CD14-positive monocyte (primary cell): ENCODE results near the gene NBEA. TPM values are rescaled to one million over a fixed set of nuclear protein-coding genes. Genes with fewer than 3 reads are reported as not detected.

Source experiments
- DNase-seq, 3 donors: peaks; one replicate each; pipeline ENCODE4 v3.0.0-alpha.2; 2011 to 2022
- H2AFZ ChIP-seq: 2 replicates; pipeline ENCODE4 v1.6.0; 2012; ENCODE audit warnings: mild to moderate bottlenecking, low read depth, low read length, inconsistent platforms; ENCODE audit not compliant: insufficient read depth, poor library complexity, severe bottlenecking
- H3K27ac ChIP-seq, 2 donors: 1 replicate in 1 of 2; 2 replicates in 1 of 2; pipeline ENCODE4 v1.5.1; 2012 to 2013; ENCODE audit warnings: low read length in 2 of 2, control low read depth in 1 of 2, inconsistent platforms in 1 of 2, low read depth in 1 of 2, mild to moderate bottlenecking in 1 of 2
- H3K27me3 ChIP-seq, 2 donors: one replicate each; pipeline versions ENCODE4 v1.6.0 to v1.6.1; 2011 to 2013; ENCODE audit warnings: low read length in 2 of 2; ENCODE audit not compliant: control insufficient read depth in 2 of 2, insufficient read depth in 2 of 2
- H3K36me3 ChIP-seq, 2 donors: replicated peaks in 1 of 2; 1 replicate in 1 of 2; 2 replicates in 1 of 2; pipeline versions ENCODE4 v1.5.1 to v1.6.1; 2012 to 2013; ENCODE audit warnings: low read length in 2 of 2, control low read depth in 1 of 2, inconsistent platforms in 1 of 2, mild to moderate bottlenecking in 1 of 2; ENCODE audit not compliant: insufficient read depth in 2 of 2, control insufficient read depth in 1 of 2
- H3K4me1 ChIP-seq, 2 donors: 1 replicate in 1 of 2; 2 replicates in 1 of 2; pipeline versions ENCODE4 v1.5.1 to v1.6.1; 2012 to 2013; ENCODE audit warnings: low read length in 2 of 2, control low read depth in 1 of 2, inconsistent platforms in 1 of 2, mild to moderate bottlenecking in 1 of 2, moderate library complexity in 1 of 2; ENCODE audit not compliant: insufficient read depth in 2 of 2, control insufficient read depth in 1 of 2
- H3K4me2 ChIP-seq: replicated peaks from 2 replicates; pipeline ENCODE3; 2012; ENCODE audit warnings: low read length, moderate library complexity, mild to moderate bottlenecking; ENCODE audit not compliant: poor library complexity, severe bottlenecking; ENCODE audit errors: extremely low read depth
- H3K4me3 ChIP-seq, 3 experiments: fragments of 200-600 bp in 1 of 3; sonication (generic) in 1 of 3; replicated peaks in 1 of 3; 1 replicate in 2 of 3; 2 replicates in 1 of 3; pipeline ENCODE4 v1.5.1; 2011 to 2013; ENCODE audit warnings: low read length in 3 of 3, mild to moderate bottlenecking in 3 of 3, control low read depth in 2 of 3, low read depth in 2 of 3, inconsistent platforms in 1 of 3, moderate library complexity in 1 of 3
- H3K79me2 ChIP-seq: 2 replicates; pipeline ENCODE4 v1.6.0; 2012; ENCODE audit warnings: mild to moderate bottlenecking, control low read depth, inconsistent platforms, low read length, moderate library complexity; ENCODE audit not compliant: insufficient read depth
- H3K9ac ChIP-seq: 2 replicates; pipeline ENCODE4 v1.6.0; 2017; ENCODE audit warnings: low read length, mild to moderate bottlenecking; ENCODE audit not compliant: insufficient read depth, poor library complexity, severe bottlenecking
- H3K9me3 ChIP-seq, 2 donors: replicated peaks in 1 of 2; 1 replicate in 1 of 2; 2 replicates in 1 of 2; pipeline versions ENCODE4 v1.5.1 to v1.6.1; 2012 to 2013; ENCODE audit warnings: low read length in 2 of 2, control low read depth in 1 of 2; ENCODE audit not compliant: control insufficient read depth in 1 of 2, insufficient read depth in 1 of 2
- H4K20me1 ChIP-seq: 2 replicates; pipeline ENCODE4 v1.6.0; 2012; ENCODE audit warnings: mild to moderate bottlenecking, low read length, control low read depth, moderate library complexity; ENCODE audit not compliant: insufficient read depth
- H3K27ac Mint-ChIP-seq, 7 donors: one replicate each; pipeline ENCODE4 v1.8.0; 2020; ENCODE audit warnings: mild to moderate bottlenecking in 7 of 7, mixed read lengths in 7 of 7, moderate library complexity in 6 of 7, inconsistent platforms in 2 of 7
- H3K27me3 Mint-ChIP-seq, 3 donors: one replicate each; pipeline ENCODE4 v1.8.0; 2021 to 2022; ENCODE audit warnings: low read depth in 3 of 3, mild to moderate bottlenecking in 3 of 3, mixed read lengths in 3 of 3, moderate library complexity in 3 of 3, inconsistent platforms in 1 of 3
- H3K36me3 Mint-ChIP-seq, 2 donors: one replicate each; pipeline ENCODE4 v1.8.0; 2020; ENCODE audit warnings: mixed read lengths in 2 of 2, inconsistent platforms in 1 of 2, mild to moderate bottlenecking in 1 of 2
- H3K4me1 Mint-ChIP-seq: one replicate; pipeline ENCODE4 v1.8.0; 2020; ENCODE audit warnings: mild to moderate bottlenecking, mixed read lengths
- H3K4me3 Mint-ChIP-seq, 2 donors: one replicate each; pipeline ENCODE4 v1.8.0; 2020; ENCODE audit warnings: mild to moderate bottlenecking in 2 of 2, mixed read lengths in 2 of 2, moderate library complexity in 1 of 2
- H3K9me3 Mint-ChIP-seq, 7 donors: one replicate each; pipeline ENCODE4 v1.8.0; 2020 to 2022; ENCODE audit warnings: mixed read lengths in 7 of 7, mild to moderate bottlenecking in 6 of 7, moderate library complexity in 6 of 7, inconsistent platforms in 2 of 7
- CTCF ChIP-seq: fragments of 200-600 bp; IDR thresholded peaks from one replicate; pipeline ENCODE4 v1.8.0; 2022; ENCODE audit warnings: antibody characterized with exemption, mild to moderate bottlenecking
- WGBS: methylation state at CpG from one replicate; pipeline ENCODE4 v1.1.5; 2013; ENCODE audit warnings: missing lambda C conversion rate; ENCODE audit not compliant: insufficient coverage; 5-methylcytosine and 5-hydroxymethylcytosine counted together
- intact Hi-C, 2 donors: fragments of 100-400 bp; cut with micrococcal nuclease; formaldehyde crosslinking; loops; one replicate each; pipeline versions ENCODE4 v1.15.0 to v1.15.1; 2023
- polyA plus RNA-seq, 3 donors: library from polyadenylated mRNA; depleted of rRNA in 1 of 3; unstranded in 2 of 3; stranded (reverse) in 1 of 3; fragments of 300-500 nt in 2 of 3; fragments of >200 nt in 1 of 3; fragmentation: Illumina TruSeq in 2 of 3; gene quantifications; 1 replicate in 2 of 3; 2 replicates in 1 of 3; pipeline ENCODE4 v1.2.3, GENCODE V29; 2012 to 2021

The NBEA gene
- polyA plus RNA-seq, 3 donors: 0.03 to 0.23 (median 0.08) TPM

GRCh38 chr13:35552172-35552844 lies 610.2 kb downstream of the NBEA start:
- H3K36me3 Mint-ChIP-seq: no peaks in the 10 kb centered on the region
- WGBS: no CpG with 5 or more reads among the region's 3 CpGs
- no peak overlapping the region for H3K4me3 Mint-ChIP-seq
- H3K4me1 ChIP-seq: no peaks in the 10 kb centered on the region
- peaks cover 0 to 5% (median 0%) of the 10 kb centered on the region in 3 donors for H3K27me3 Mint-ChIP-seq
- no peaks in the 10 kb centered on the region for H3K79me2 ChIP-seq
- TF ChIP-seq CTCF: no peak
- H4K20me1 ChIP-seq: no peaks in the 10 kb centered on the region
- intact Hi-C loops: no loop called here
- H3K4me3 ChIP-seq: no peak overlapping the region
- no peak overlapping the region for H3K4me2 ChIP-seq
- no peaks in the 10 kb centered on the region for H3K4me1 Mint-ChIP-seq
- no peak overlapping the region for H3K9ac ChIP-seq
- peaks cover 0 to 2% (median 0%) of the 10 kb centered on the region in 7 donors for H3K9me3 Mint-ChIP-seq
- no peaks in the 10 kb centered on the region for H3K9me3 ChIP-seq
- no peak overlapping the region for H2AFZ ChIP-seq
- DNase-seq: no peak
- no peaks in the 10 kb centered on the region for H3K27me3 ChIP-seq
- no peaks in the 10 kb centered on the region for H3K36me3 ChIP-seq
- H3K27ac ChIP-seq: no peak overlapping the region
- no peak overlapping the region for H3K27ac Mint-ChIP-seq

GRCh38 chr13:35554972-35555623 lies 613.0 kb downstream of the NBEA start:
- intact Hi-C loops: no loop called here
- Histone ChIP-seq H3K79me2 (no peaks in the 10 kb centered on the region), H4K20me1 (no peaks in the 10 kb centered on the region), H3K4me1 (no peaks in the 10 kb centered on the region), H3K4me3 (no peak overlapping the region), H3K27me3 (no peaks in the 10 kb centered on the region), H3K27ac (no peak overlapping the region), H3K36me3 (no peaks in the 10 kb centered on the region), H3K9ac (no peak overlapping the region), H2AFZ (no peak overlapping the region), H3K9me3 (no peaks in the 10 kb centered on the region), H3K4me2 (no peak overlapping the region)
- no peak for TF ChIP-seq CTCF
- no peak for DNase-seq
- H3K4me3 Mint-ChIP-seq: no peak overlapping the region
- H3K36me3 Mint-ChIP-seq: no peaks in the 10 kb centered on the region
- no peaks in the 10 kb centered on the region for H3K9me3 Mint-ChIP-seq
- no peaks in the 10 kb centered on the region for H3K4me1 Mint-ChIP-seq
- H3K27ac Mint-ChIP-seq: no peak overlapping the region
- WGBS: no CpG with 5 or more reads among the region's 3 CpGs
- peaks cover 0 to 3% (median 0%) of the 10 kb centered on the region in 3 donors for H3K27me3 Mint-ChIP-seq
